Nephron progenitor cell (in vitro differentiated cells): ENCODE results near the gene TOM1L2.

Experiments used
- DNase-seq: peaks from one replicate; pipeline ENCODE4 v3.0.0; 2021
- H3K27ac Mint-ChIP-seq: 2 replicates; pipeline ENCODE4 v1.8.0; 2021; ENCODE audit warnings: mild to moderate bottlenecking, moderate library complexity, mixed read lengths
- H3K27me3 Mint-ChIP-seq: 2 replicates; pipeline ENCODE4 v1.8.0; 2021; ENCODE audit warnings: mild to moderate bottlenecking, low read depth, mixed read lengths; ENCODE audit not compliant: poor library complexity
- H3K36me3 Mint-ChIP-seq: 2 replicates; pipeline ENCODE4 v1.8.0; 2021; ENCODE audit warnings: low read depth, mixed read lengths
- H3K4me1 Mint-ChIP-seq: 2 replicates; pipeline ENCODE4 v1.8.0; 2021; ENCODE audit warnings: mixed read lengths
- H3K4me3 Mint-ChIP-seq: 2 replicates; pipeline ENCODE4 v1.8.0; 2021; ENCODE audit warnings: mild to moderate bottlenecking, moderate library complexity, mixed read lengths
- H3K9me3 Mint-ChIP-seq: 2 replicates; pipeline ENCODE4 v1.8.0; 2021; ENCODE audit warnings: mild to moderate bottlenecking, moderate library complexity, mixed read lengths
- CTCF ChIP-seq: fragments of 200-600 bp; sonication (generic); IDR thresholded peaks from 2 replicates; pipeline ENCODE4 v1.5.0; 2021; ENCODE audit warnings: antibody characterized with exemption

The TOM1L2 gene

GRCh38 chr17:17816831-17817551 lies 155.2 kb downstream of the TOM1L2 start:
- no peaks in the 10 kb centered on the region for H3K9me3 Mint-ChIP-seq
- H3K27ac Mint-ChIP-seq: no peak overlapping the region
- H3K36me3 Mint-ChIP-seq: peaks cover 7% of the 10 kb centered on the region
- no peak overlapping the region for H3K4me3 Mint-ChIP-seq
- TF ChIP-seq CTCF: no peak
- H3K27me3 Mint-ChIP-seq: no peaks in the 10 kb centered on the region
- DNase-seq: no peak
- H3K4me1 Mint-ChIP-seq: peaks cover 40% of the 10 kb centered on the region

- no peak overlapping the region for H3K27ac Mint-ChIP-seq
- no peak overlapping the region for H3K4me3 Mint-ChIP-seq
These were observed 155.9 kb downstream of the TOM1L2 start for GRCh38 chr17:17816240-17816814.

GRCh38 chr17:17815436-17816200 lies 156.6 kb downstream of the TOM1L2 start:
- DNase-seq: no peak
- no peak overlapping the region for H3K4me3 Mint-ChIP-seq
- peaks cover 42% of the 10 kb centered on the region for H3K4me1 Mint-ChIP-seq
- H3K36me3 Mint-ChIP-seq: peaks cover 7% of the 10 kb centered on the region
- TF ChIP-seq CTCF: no peak
- no peaks in the 10 kb centered on the region for H3K9me3 Mint-ChIP-seq
- H3K27ac Mint-ChIP-seq: no peak overlapping the region
- no peaks in the 10 kb centered on the region for H3K27me3 Mint-ChIP-seq

More at GRCh38 chr17:17816240-17816814, 155.9 kb downstream of the TOM1L2 start:
- TF ChIP-seq CTCF: no peak
- Mint-ChIP-seq H3K27me3 (no peaks in the 10 kb centered on the region), H3K4me1 (peaks cover 40% of the 10 kb centered on the region), H3K9me3 (no peaks in the 10 kb centered on the region), H3K36me3 (peaks cover 7% of the 10 kb centered on the region)
- no peak for DNase-seq

GRCh38 chr17:17815062-17815406 lies 157.2 kb downstream of the TOM1L2 start:
- Mint-ChIP-seq H3K4me1 (peaks cover 43% of the 10 kb centered on the region), H3K4me3 (no peak overlapping the region), H3K36me3 (peaks cover 7% of the 10 kb centered on the region), H3K27me3 (no peaks in the 10 kb centered on the region), H3K9me3 (no peaks in the 10 kb centered on the region), H3K27ac (no peak overlapping the region)
- TF ChIP-seq CTCF: no peak
- no peak for DNase-seq

- H3K27me3 Mint-ChIP-seq: no peaks in the 10 kb centered on the region
- H3K27ac Mint-ChIP-seq: no peak overlapping the region
- H3K36me3 Mint-ChIP-seq: peaks cover 7% of the 10 kb centered on the region
These were observed 157.8 kb downstream of the TOM1L2 start for GRCh38 chr17:17814162-17815061.

More at GRCh38 chr17:17814162-17815061, 157.8 kb downstream of the TOM1L2 start:
- DNase-seq: no peak
- Mint-ChIP-seq H3K9me3 (no peaks in the 10 kb centered on the region), H3K4me3 (no peak overlapping the region), H3K4me1 (peaks cover 38% of the 10 kb centered on the region)
- no peak for TF ChIP-seq CTCF
